HepG2 (cell line): ENCODE results near the gene ZDHHC18. TPM values are rescaled to one million over a fixed set of nuclear protein-coding genes. Genes with fewer than 3 reads are reported as not detected.

Experiments used
- ATAC-seq: fragments of 200-7000 bp; cut with Tn5 transposase; 3 replicates; pipeline ENCODE4 v1.9.1; 2020; ENCODE audit warnings: mild to moderate bottlenecking, moderate library complexity
- BruUV-seq: library from RNA; stranded (reverse); fragments of 400-500 nt; replicated peaks from 2 replicates; lab custom pipeline; 2021; lab: Mats Ljungman, UMichigan
- CTCF ChIA-PET: fragments of 300-600 bp; formaldehyde crosslinking; extraction: SDS; loops from one replicate; lab custom pipeline; 2021; ENCODE audit warnings: low total read pairs, inconsistent platforms, low intra/inter-chr PET ratio; lab: Yijun Ruan, JAX
- POLR2A ChIA-PET: fragments of 350-600 bp; sonication (Branson Sonifier 250); formaldehyde crosslinking; loops from one replicate; lab custom pipeline; 2020; ENCODE audit warnings: antibody characterized with exemption, inconsistent platforms; lab: Yijun Ruan, JAX
- DNase-seq: peaks from one replicate; pipeline ENCODE4 v3.0.0-alpha.2; 2015; ENCODE audit warnings: low spot score
- FAIRE-seq: peaks from 3 replicates; lab custom pipeline; 2011; peaks lifted over from hg19 to GRCh38; lab: Jason Lieb, UNC
- H2AFZ ChIP-seq: one replicate; pipeline ENCODE4 v1.6.1; 2011; ENCODE audit warnings: low read length, inconsistent platforms
- H3K27ac ChIP-seq: fragments of 300-600 bp; 3 replicates; pipeline ENCODE4 v1.8.0; 2011; ENCODE audit warnings: mixed run types, mild to moderate bottlenecking, mixed read lengths, low read length, inconsistent platforms; ENCODE audit not compliant: insufficient read depth; ENCODE audit errors: extremely low read length
- H3K27me3 ChIP-seq, 2 experiments: fragments of 200-600 bp in 1 of 2; 2 replicates in 1 of 2; 3 replicates in 1 of 2; pipeline versions ENCODE4 v1.6.0 to v1.8.0; 2011; ENCODE audit warnings: low read length in 2 of 2, mild to moderate bottlenecking in 2 of 2, moderate library complexity in 2 of 2, inconsistent platforms in 1 of 2; ENCODE audit not compliant: insufficient read depth in 2 of 2, control insufficient read depth in 1 of 2
- H3K36me3 ChIP-seq, 2 experiments: fragments of 200-600 bp in 1 of 2; replicated peaks in 1 of 2; 2 replicates in 1 of 2; 3 replicates in 1 of 2; pipeline versions ENCODE4 v1.5.1 to v1.8.0; 2011; ENCODE audit warnings: low read length in 2 of 2, inconsistent platforms in 1 of 2; ENCODE audit not compliant: insufficient read depth in 2 of 2, control insufficient read depth in 1 of 2
- H3K4me1 ChIP-seq: 2 replicates; pipeline ENCODE4 v1.5.1; 2012; ENCODE audit warnings: low read length, inconsistent platforms; ENCODE audit not compliant: insufficient read depth
- H3K4me2 ChIP-seq: 2 replicates; pipeline ENCODE4 v1.6.0; 2011; ENCODE audit warnings: low read depth, low read length, inconsistent platforms
- H3K4me3 ChIP-seq, 3 experiments: fragments of 200-600 bp in 1 of 3; sonication (generic), shearing (Covaris generic) in 1 of 3; replicated peaks in 1 of 3; 2 replicates each; pipeline ENCODE4 v1.5.1; 2011 to 2016; ENCODE audit warnings: low read length in 3 of 3, inconsistent platforms in 2 of 3, low read depth in 2 of 3, mild to moderate bottlenecking in 2 of 3, control low read depth in 1 of 3, mixed read lengths in 1 of 3; ENCODE audit not compliant: insufficient read depth in 1 of 3
- H3K79me2 ChIP-seq: one replicate; pipeline ENCODE4 v1.6.1; 2011; ENCODE audit warnings: low read length, inconsistent platforms; ENCODE audit not compliant: insufficient read depth
- H3K9ac ChIP-seq: 2 replicates; pipeline ENCODE4 v1.6.0; 2011; ENCODE audit warnings: mild to moderate bottlenecking, low read depth, low read length, inconsistent platforms; ENCODE audit not compliant: insufficient read depth
- H3K9me3 ChIP-seq: 2 replicates; pipeline ENCODE4 v1.5.1; 2012; ENCODE audit warnings: mild to moderate bottlenecking, low read length
- H4K20me1 ChIP-seq: 2 replicates; pipeline ENCODE4 v1.6.0; 2011; ENCODE audit warnings: inconsistent platforms, mild to moderate bottlenecking, low read length, moderate library complexity; ENCODE audit not compliant: insufficient read depth
- CC2D1A ChIP-seq: sonication (generic); formaldehyde crosslinking; IDR thresholded peaks from 2 replicates; pipeline ENCODE4 v1.8.1; 2023; ENCODE audit warnings: mild to moderate bottlenecking, missing genetic modification reagents
- FIP1L1 ChIP-seq: fragments of 200-400 bp; formaldehyde crosslinking; IDR thresholded peaks from 2 replicates; pipeline ENCODE4 v1.6.1; 2018; ENCODE audit warnings: low read depth, mild to moderate bottlenecking, low read length, moderate library complexity, borderline replicate concordance; ENCODE audit not compliant: insufficient read depth
- FOSL1 ChIP-seq: sonication (generic); formaldehyde crosslinking; IDR thresholded peaks from 2 replicates; pipeline ENCODE4 v1.9.0; 2021; ENCODE audit warnings: missing genetic modification reagents, borderline replicate concordance
- GFI1 ChIP-seq: sonication (generic); formaldehyde crosslinking; IDR thresholded peaks from 2 replicates; pipeline ENCODE4 v1.5.0; 2020; ENCODE audit warnings: missing genetic modification reagents, mild to moderate bottlenecking, borderline replicate concordance
- GLMP ChIP-seq: sonication (generic); formaldehyde crosslinking; IDR thresholded peaks from 2 replicates; pipeline ENCODE4 v1.9.0; 2021; ENCODE audit warnings: missing genetic modification reagents, mild to moderate bottlenecking, borderline replicate concordance
- KAT2B ChIP-seq: fragments of 150-350 bp; IDR thresholded peaks from 2 replicates; pipeline ENCODE4 v1.6.1; 2014; ENCODE audit warnings: low read depth, low read length, borderline replicate concordance
- SCMH1 ChIP-seq: sonication (generic); formaldehyde crosslinking; IDR thresholded peaks from 2 replicates; pipeline ENCODE4 v1.9.0; 2021; ENCODE audit warnings: missing genetic modification reagents, mild to moderate bottlenecking, borderline replicate concordance
- TOPORS ChIP-seq: sonication (generic); formaldehyde crosslinking; IDR thresholded peaks from 2 replicates; pipeline ENCODE4 v1.8.0; 2023; ENCODE audit warnings: mild to moderate bottlenecking, missing genetic modification reagents
- YEATS2 ChIP-seq: sonication (generic); formaldehyde crosslinking; IDR thresholded peaks from 2 replicates; pipeline ENCODE4 v1.4.0; 2020; ENCODE audit warnings: missing genetic modification reagents, borderline replicate concordance
- ZFP91 ChIP-seq: sonication (generic); formaldehyde crosslinking; IDR thresholded peaks from 2 replicates; pipeline ENCODE4 v1.9.0; 2022; ENCODE audit warnings: missing genetic modification reagents, mild to moderate bottlenecking, borderline replicate concordance
- ZNF10 ChIP-seq: sonication (generic); formaldehyde crosslinking; IDR thresholded peaks from 2 replicates; pipeline ENCODE4 v1.4.0; 2020; ENCODE audit warnings: mild to moderate bottlenecking, low read depth, missing genetic modification reagents, borderline replicate concordance
- ZNF234 ChIP-seq: sonication (generic); formaldehyde crosslinking; conservative IDR thresholded peaks from 2 replicates; pipeline ENCODE4 v1.5.1; 2020; ENCODE audit warnings: mild to moderate bottlenecking, missing genetic modification reagents
- ZNF546 ChIP-seq: sonication (generic); formaldehyde crosslinking; conservative IDR thresholded peaks from 2 replicates; pipeline ENCODE4 v1.8.1; 2023; ENCODE audit warnings: mild to moderate bottlenecking, missing genetic modification reagents
- ZNF562 ChIP-seq: sonication (generic); formaldehyde crosslinking; IDR thresholded peaks from 2 replicates; pipeline ENCODE4 v1.8.0; 2022; ENCODE audit warnings: missing genetic modification reagents, borderline replicate concordance
- ZNF747 ChIP-seq: sonication (generic); formaldehyde crosslinking; IDR thresholded peaks from 2 replicates; pipeline ENCODE4 v1.8.1; 2023; ENCODE audit warnings: missing genetic modification reagents, mild to moderate bottlenecking, borderline replicate concordance
- WGBS: methylation state at CpG from one replicate; pipeline ENCODE4 v1.1.6; 2017; ENCODE audit warnings: low lambda C conversion rate; 5-methylcytosine and 5-hydroxymethylcytosine counted together
- in situ Hi-C: cut with HindIII; loops from 2 replicates; pipeline ENCODE4 v1.10.0; 2017; ENCODE audit warnings: low pct_unique_long_range_greater_than_20kb; ENCODE audit not compliant: extremely low pct_ligation_motif_present
- intact Hi-C: fragments of 100-400 bp; cut with micrococcal nuclease; formaldehyde crosslinking; loops from one replicate; pipeline ENCODE4 v1.10.0; 2022; ENCODE audit not compliant: unreplicated experiment
- polyA plus RNA-seq, 8 experiments: library from polyadenylated mRNA; depleted of rRNA in 3 of 8; stranded (reverse) in 7 of 8; unstranded in 1 of 8; fragments of >200 nt; fragmentation: Illumina TruSeq in 4 of 8; extraction: Trizol in 4 of 8; gene quantifications; 2 replicates each; pipeline versions ENCODE4 v1.2.1 to v1.2.3, GENCODE V29; 2011 to 2016; ENCODE audit warnings: low read depth in 4 of 8, missing spikeins in 1 of 8, mixed read lengths in 1 of 8; ENCODE audit not compliant: insufficient read depth in 1 of 8
- total RNA-seq, 5 experiments: library from RNA; depleted of rRNA; stranded (reverse); fragments of >200 nt; fragmentation: Illumina TruSeq; extraction: Trizol; gene quantifications; 2 replicates each; pipeline ENCODE4 v1.2.3, GENCODE V29; 2016; ENCODE audit warnings: low read depth in 1 of 5
- TF ChIP-seq, protein P1 (sequence below): sonication (generic); formaldehyde crosslinking; IDR thresholded peaks from 2 replicates; pipeline ENCODE4 v1.8.0; 2023; ENCODE audit warnings: mild to moderate bottlenecking, missing genetic modification reagents
- TF ChIP-seq, protein P2 (sequence below): sonication (generic); formaldehyde crosslinking; conservative IDR thresholded peaks from 2 replicates; pipeline ENCODE4 v1.8.0; 2022; ENCODE audit warnings: low read depth, missing genetic modification reagents

Gene ZDHHC18
- total and polyA plus RNA-seq, 2 of the 13 experiments (the other 11 are each of a cell fraction or from before 2014, with no cell fraction given) = 13.2 to 35.3 TPM

- TF ChIP-seq SCMH1 (CRISPR knock-in tag) = no peak
- no peak for TF ChIP-seq TOPORS (CRISPR knock-in tag)
Observed at GRCh38 chr1:26855636-26856035, 29.1 kb downstream of the ZDHHC18 start (continued).

- Histone ChIP-seq H3K4me1 (peaks cover 2% of the 10 kb centered on the region; the same call in 1 of the 2 replicates), H3K4me3 (no peak overlapping the region), H3K9ac (no peak overlapping the region), H3K36me3 (peaks cover 19 to 28% of the 10 kb centered on the region in 2 experiments), H3K79me2 (no peaks in the 10 kb centered on the region), H3K27me3 (no peaks in the 10 kb centered on the region), H4K20me1 (no peaks in the 10 kb centered on the region), H3K9me3 (no peaks in the 10 kb centered on the region), H3K4me2 (no peak overlapping the region), H3K27ac (no peak overlapping the region), H2AFZ (no peak overlapping the region)
- no TSS peak for BruUV-seq
- POLR2A ChIA-PET = no interaction called here
- intact Hi-C loops = no loop called here
- FAIRE-seq (no peak), DNase-seq (no peak), ATAC-seq (no peak)
- WGBS = 97% methylated on average over 11 of the region's 11 CpGs
- TF ChIP-seq ZNF562 (no peak), YEATS2 (CRISPR knock-in tag) (no peak), GLMP (no peak), CC2D1A (CRISPR knock-in tag) (no peak), ZNF10 (CRISPR knock-in tag) (no peak), ZNF747 (CRISPR knock-in tag) (no peak), ZFP91 (no peak), ZNF546 (CRISPR knock-in tag) (no peak), GFI1 (CRISPR knock-in tag) (no peak), FIP1L1 (no peak), KAT2B (no peak), ZNF234 (no peak), FOSL1 (no peak)
- TF ChIP-seq, protein P1, sequence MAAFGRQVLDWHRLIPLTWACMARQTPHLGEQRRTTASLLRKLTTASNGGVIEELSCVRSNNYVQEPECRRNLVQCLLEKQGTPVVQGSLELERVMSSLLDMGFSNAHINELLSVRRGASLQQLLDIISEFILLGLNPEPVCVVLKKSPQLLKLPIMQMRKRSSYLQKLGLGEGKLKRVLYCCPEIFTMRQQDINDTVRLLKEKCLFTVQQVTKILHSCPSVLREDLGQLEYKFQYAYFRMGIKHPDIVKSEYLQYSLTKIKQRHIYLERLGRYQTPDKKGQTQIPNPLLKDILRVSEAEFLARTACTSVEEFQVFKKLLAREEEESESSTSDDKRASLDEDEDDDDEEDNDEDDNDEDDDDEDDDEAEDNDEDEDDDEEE (CRISPR knock-in tag) = no peak
- TF ChIP-seq, protein P2, sequence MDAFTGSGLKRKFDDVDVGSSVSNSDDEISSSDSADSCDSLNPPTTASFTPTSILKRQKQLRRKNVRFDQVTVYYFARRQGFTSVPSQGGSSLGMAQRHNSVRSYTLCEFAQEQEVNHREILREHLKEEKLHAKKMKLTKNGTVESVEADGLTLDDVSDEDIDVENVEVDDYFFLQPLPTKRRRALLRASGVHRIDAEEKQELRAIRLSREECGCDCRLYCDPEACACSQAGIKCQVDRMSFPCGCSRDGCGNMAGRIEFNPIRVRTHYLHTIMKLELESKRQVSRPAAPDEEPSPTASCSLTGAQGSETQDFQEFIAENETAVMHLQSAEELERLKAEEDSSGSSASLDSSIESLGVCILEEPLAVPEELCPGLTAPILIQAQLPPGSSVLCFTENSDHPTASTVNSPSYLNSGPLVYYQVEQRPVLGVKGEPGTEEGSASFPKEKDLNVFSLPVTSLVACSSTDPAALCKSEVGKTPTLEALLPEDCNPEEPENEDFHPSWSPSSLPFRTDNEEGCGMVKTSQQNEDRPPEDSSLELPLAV (CRISPR knock-in tag) = no peak
- in situ Hi-C loops = no loop called here
- CTCF ChIA-PET = no interaction called here
Observed at GRCh38 chr1:26856181-26856580, 29.7 kb downstream of the ZDHHC18 start.
